ENCODE results near the gene DPH6. TPM values are rescaled to one million over a fixed set of nuclear protein-coding genes. Genes with fewer than 3 reads are reported as not detected.

The DPH6 gene
- total and polyA plus RNA-seq, 8 donors: 9.8 to 19.1 (median 13.7) TPM

GRCh38 chr15:35546511-35547381, 781 bp upstream of the DPH6 start:
- intact Hi-C loops (cut with DNase I): no loop called here
- no peak for TF ChIP-seq CTCF (IDR thresholded peaks at IDR 0.05)
- Histone ChIP-seq H3K9me3 (no peaks in the 10 kb centered on the region), H3K27ac (peak overlapping the region; percentile 92 to 97), H3K4me3 (peak overlapping the region; percentile 66 to 69), H3K27me3 (no peaks in the 10 kb centered on the region), H3K4me1 (peaks cover 9 to 16% of the 10 kb centered on the region in 2 donors), H3K36me3 (no peaks in the 10 kb centered on the region)
- ATAC-seq: peak; percentile 4
- DNase-seq: peak in 1 of 4 donors; percentile 6

GRCh38 chr15:35545316-35545823, 595 bp downstream of the DPH6 start:
- H3K36me3 ChIP-seq: no peaks in the 10 kb centered on the region
- H3K9me3 ChIP-seq: no peaks in the 10 kb centered on the region
- peak overlapping the region; percentile 66 to 69 for H3K4me3 ChIP-seq
- peak in 3 of 4 donors; percentile 56 to 72 (median 66) for DNase-seq
- intact Hi-C loops (cut with DNase I): no loop called here
- no peaks in the 10 kb centered on the region for H3K27me3 ChIP-seq
- peak; percentile 70 for ATAC-seq
- peak overlapping the region; percentile 92 to 97 for H3K27ac ChIP-seq
- H3K4me1 ChIP-seq: peaks cover 9 to 16% of the 10 kb centered on the region in 2 donors
- no peak for TF ChIP-seq CTCF (IDR thresholded peaks at IDR 0.05)

GRCh38 chr15:35540885-35541284, 5.1 kb downstream of the DPH6 start:
- Histone ChIP-seq H3K27me3 (no peaks in the 10 kb centered on the region), H3K4me3 (no peak overlapping the region), H3K9me3 (no peaks in the 10 kb centered on the region), H3K36me3 (no peaks in the 10 kb centered on the region), H3K27ac (no peak overlapping the region), H3K4me1 (peaks cover 5 to 8% of the 10 kb centered on the region in 2 donors)
- no peak for DNase-seq
- TF ChIP-seq CTCF (IDR thresholded peaks at IDR 0.05): no peak
- ATAC-seq: no peak
- intact Hi-C loops (cut with DNase I): no loop called here

GRCh38 chr15:35540021-35540420, 5.9 kb downstream of the DPH6 start:
- H3K4me3 ChIP-seq: no peak overlapping the region
- no peaks in the 10 kb centered on the region for H3K27me3 ChIP-seq
- ATAC-seq: no peak
- no peaks in the 10 kb centered on the region for H3K9me3 ChIP-seq
- TF ChIP-seq CTCF (IDR thresholded peaks at IDR 0.05): no peak
- intact Hi-C loops (cut with DNase I): no loop called here
- no peak overlapping the region for H3K27ac ChIP-seq
- no peak for DNase-seq
- H3K4me1 ChIP-seq: peaks cover 5 to 7% of the 10 kb centered on the region in 2 donors
- no peaks in the 10 kb centered on the region for H3K36me3 ChIP-seq

GRCh38 chr15:35535365-35535916, 10.5 kb downstream of the DPH6 start:
- no peak for DNase-seq
- H3K27ac ChIP-seq: no peak overlapping the region
- intact Hi-C loops (cut with DNase I): no loop called here

More at GRCh38 chr15:35535365-35535916, 10.5 kb downstream of the DPH6 start:
- Histone ChIP-seq H3K4me3 (no peak overlapping the region), H3K4me1 (no peaks in the 10 kb centered on the region), H3K27me3 (no peaks in the 10 kb centered on the region), H3K9me3 (no peaks in the 10 kb centered on the region), H3K36me3 (no peaks in the 10 kb centered on the region)
- no peak for TF ChIP-seq CTCF (IDR thresholded peaks at IDR 0.05)
- no peak for ATAC-seq

All from left lung (tissue), 10 donors.